ENCODE measurements around the gene C19orf53.

Gene C19orf53

DNA sequence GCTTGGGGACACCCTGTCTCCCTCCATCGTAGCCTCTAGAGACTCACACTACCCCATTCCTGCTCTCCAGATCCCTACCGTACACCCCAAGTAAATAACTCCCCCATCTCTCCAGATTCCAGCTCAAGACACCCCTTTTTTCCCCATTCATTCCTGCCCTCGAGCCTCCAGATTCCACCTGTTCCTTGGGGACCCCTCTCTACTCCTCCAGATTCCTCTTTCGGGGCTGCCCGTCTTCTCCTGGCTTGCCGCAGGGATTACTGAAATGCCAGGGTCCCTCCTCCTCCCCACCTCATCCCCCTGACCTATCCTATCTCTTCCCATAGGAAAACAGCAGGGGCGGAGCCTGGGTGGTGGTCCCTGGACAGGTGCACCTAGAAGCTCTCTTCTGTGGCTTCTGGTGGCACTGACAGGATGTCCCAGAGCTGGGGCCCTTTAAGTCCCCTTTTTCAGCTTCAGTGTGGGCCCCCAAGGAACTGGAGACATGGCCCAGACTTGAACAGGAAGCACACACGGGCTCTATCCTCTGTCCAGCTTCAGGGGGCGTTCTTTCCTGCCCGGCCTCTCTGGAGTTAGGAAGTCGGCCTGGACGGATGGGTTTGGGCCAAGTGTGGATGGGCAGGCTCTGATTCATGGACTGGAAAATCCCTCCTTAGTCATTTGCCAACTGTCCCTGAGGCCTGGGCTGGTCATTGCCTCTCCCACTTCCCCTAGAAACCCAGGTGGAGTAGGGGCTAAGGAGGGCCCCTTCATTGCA is 22.2 kb downstream of the C19orf53 start:
- no peak for DNase-seq (ENCODE audit: low read depth)
- peak overlapping the region; percentile 70 for H3K4me3 ChIP-seq (ENCODE audit: low read depth, low read length)
- TF ChIP-seq, protein P1, sequence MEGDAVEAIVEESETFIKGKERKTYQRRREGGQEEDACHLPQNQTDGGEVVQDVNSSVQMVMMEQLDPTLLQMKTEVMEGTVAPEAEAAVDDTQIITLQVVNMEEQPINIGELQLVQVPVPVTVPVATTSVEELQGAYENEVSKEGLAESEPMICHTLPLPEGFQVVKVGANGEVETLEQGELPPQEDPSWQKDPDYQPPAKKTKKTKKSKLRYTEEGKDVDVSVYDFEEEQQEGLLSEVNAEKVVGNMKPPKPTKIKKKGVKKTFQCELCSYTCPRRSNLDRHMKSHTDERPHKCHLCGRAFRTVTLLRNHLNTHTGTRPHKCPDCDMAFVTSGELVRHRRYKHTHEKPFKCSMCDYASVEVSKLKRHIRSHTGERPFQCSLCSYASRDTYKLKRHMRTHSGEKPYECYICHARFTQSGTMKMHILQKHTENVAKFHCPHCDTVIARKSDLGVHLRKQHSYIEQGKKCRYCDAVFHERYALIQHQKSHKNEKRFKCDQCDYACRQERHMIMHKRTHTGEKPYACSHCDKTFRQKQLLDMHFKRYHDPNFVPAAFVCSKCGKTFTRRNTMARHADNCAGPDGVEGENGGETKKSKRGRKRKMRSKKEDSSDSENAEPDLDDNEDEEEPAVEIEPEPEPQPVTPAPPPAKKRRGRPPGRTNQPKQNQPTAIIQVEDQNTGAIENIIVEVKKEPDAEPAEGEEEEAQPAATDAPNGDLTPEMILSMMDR (IDR thresholded peaks at IDR 0.05; ENCODE audit: low read depth, low read length, missing control alignments): no peak

DNA sequence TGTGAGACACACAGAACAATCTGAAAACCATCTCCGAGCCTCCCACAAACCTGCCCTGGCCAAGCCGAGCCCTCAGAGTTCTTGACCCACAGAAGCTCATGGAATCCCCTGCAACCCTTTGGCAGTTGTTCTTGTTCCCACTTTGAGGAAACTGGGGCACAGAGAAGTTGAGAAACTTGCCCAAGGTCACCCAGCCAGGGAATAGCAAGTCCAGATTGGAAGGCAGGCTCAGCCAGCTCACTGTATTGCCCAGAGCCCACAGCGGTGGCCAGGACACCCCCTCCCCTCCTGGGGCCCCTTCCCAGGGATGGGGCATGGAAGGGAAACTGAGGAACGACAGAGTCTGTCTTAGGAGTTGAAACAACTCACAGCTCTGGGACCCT is 22.8 kb downstream of the C19orf53 start:
- peak overlapping the region; percentile 70; the same call in 1 of the 2 replicates for H3K4me3 ChIP-seq (ENCODE audit: low read depth, low read length)
- TF ChIP-seq, protein P1 (IDR thresholded peaks at IDR 0.05; ENCODE audit: low read depth, low read length, missing control alignments): no peak
- no peak for DNase-seq (ENCODE audit: low read depth)

DNA sequence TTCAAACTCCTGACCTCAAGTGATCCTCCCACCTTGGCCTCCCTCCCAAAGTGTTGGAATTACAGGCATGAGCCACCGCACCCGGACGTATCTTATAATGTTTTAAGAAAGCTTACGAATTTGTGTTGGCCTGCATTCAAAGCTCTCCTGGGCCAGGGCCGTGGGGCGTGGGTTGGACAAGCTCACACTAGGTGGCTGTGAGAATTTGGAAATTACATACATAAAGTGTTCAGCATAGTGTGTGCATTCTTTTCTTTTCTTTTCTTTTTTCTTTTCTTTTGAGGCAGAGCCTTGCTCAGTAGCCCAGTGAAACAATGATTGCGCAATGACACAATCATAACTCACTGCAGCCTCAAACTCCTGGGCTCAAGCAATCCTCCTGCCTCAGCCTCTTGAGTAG is 23.6 kb downstream of the C19orf53 start:
- TF ChIP-seq, protein P1 (IDR thresholded peaks at IDR 0.05; ENCODE audit: low read depth, low read length, missing control alignments): no peak
- no peak for DNase-seq (ENCODE audit: low read depth)
- H3K4me3 ChIP-seq (ENCODE audit: low read depth, low read length): no peak overlapping the region

DNA sequence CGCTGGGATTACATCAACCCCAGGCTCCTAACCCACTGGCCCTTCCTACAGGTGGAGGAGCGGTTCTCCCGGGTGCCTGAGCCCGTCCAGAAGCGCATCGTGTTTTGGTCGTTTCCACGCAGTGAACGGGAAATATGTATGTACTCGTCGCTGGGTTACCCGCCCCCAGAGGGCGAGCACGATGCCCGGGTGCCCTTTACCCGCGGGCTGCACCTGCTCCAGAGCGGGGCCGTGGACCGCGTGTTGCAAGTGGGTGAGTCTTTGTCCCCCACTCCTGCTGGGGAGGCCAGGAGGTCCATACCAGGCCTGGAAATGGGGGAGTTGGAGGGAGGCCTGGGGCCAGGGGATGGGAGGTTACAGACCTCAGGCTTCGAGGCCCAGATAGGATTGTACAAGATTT is 25.4 kb downstream of the C19orf53 start:
- no peak for DNase-seq (ENCODE audit: low read depth)
- TF ChIP-seq, protein P1 (IDR thresholded peaks at IDR 0.05; ENCODE audit: low read depth, low read length, missing control alignments): no peak
- no peak overlapping the region for H3K4me3 ChIP-seq (ENCODE audit: low read depth, low read length)

DNA sequence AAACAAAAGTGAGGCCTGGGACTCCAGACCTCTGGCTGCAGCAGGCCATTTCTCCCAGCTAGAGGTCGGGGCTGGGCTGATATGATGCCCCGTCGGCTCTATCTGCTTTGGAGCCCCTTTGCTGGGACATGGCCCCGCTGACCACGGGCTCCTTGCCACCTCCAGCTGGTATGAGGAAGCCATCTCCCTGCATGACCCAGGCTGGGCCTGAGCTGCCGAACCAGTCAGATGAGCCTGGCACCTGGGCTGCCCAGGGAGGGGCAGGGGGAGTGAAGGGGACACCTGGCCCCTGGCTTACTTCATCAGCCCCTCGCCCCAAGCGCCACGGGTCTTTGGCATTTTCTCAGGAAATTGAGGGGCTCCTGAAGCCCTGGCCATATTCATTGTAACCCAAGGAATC is 28.8 kb downstream of the C19orf53 start:
- DNase-seq (ENCODE audit: low read depth): no peak
- TF ChIP-seq, protein P1 (IDR thresholded peaks at IDR 0.05; ENCODE audit: low read depth, low read length, missing control alignments): no peak
- H3K4me3 ChIP-seq (ENCODE audit: low read depth, low read length): no peak overlapping the region

DNA sequence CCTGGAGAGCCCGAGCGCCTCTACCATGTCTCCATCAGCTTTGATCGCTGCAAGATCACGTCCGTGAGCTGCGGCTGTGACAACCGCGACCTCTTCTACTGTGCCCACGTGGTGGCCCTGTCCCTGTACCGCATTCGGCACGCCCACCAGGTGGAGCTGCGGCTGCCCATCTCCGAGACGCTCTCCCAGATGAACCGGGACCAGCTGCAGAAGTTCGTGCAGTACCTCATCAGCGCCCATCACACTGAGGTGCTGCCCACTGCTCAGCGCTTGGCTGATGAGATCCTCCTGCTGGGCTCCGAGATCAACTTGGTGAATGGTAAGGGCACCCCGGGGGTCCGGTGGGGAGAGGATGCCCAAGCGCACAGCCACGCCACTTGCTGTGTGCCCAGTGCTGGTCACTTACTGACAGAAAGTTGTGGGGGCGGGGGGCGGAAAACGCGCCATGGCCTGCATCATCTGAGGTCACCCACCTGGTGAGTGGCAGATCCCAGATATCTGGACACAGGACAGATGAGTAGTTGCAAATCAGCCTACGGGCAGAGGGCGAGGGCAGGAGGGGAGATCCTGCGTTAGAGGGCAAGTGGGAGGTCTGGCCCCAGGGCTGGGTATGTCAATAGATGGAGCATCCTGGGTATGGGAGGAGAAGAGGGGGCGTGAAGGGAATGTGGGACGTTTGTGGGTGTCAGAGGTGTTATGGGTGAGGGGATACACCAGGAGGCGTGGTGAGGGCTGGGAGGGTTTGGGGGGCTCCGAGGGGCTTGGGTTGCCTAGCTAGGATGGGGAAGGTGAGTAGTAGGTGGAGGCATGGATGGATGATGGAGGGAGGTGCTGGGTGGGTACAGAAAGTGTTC is 30.8 kb downstream of the C19orf53 start:
- no peak for DNase-seq (ENCODE audit: low read depth)
- no peak overlapping the region for H3K4me3 ChIP-seq (ENCODE audit: low read depth, low read length)
- TF ChIP-seq, protein P1 (IDR thresholded peaks at IDR 0.05; ENCODE audit: low read depth, low read length, missing control alignments): no peak
